HTR-8/SVneo (cell line): ENCODE data around the gene VAV2.
"Not testable (repeated sequence)": the region's sequence is repeated elsewhere in the genome, so short reads cannot be mapped to it uniquely, and the experiment has no call there.

Experiments used
- DNase-seq: peaks from one replicate; pipeline ENCODE4 v3.0.0; 2011; ENCODE audit warnings: low spot score, mixed read lengths; ENCODE audit not compliant: insufficient read length
- FAIRE-seq: peaks from 2 replicates; lab custom pipeline; 2011; peaks lifted over from hg19 to GRCh38; lab: Jason Lieb, UNC

Gene VAV2

GRCh38 chr9:133971121-133971951, 20.8 kb downstream of the VAV2 start:
- FAIRE-seq, result no peak
- DNase-seq, result no peak

DNA sequence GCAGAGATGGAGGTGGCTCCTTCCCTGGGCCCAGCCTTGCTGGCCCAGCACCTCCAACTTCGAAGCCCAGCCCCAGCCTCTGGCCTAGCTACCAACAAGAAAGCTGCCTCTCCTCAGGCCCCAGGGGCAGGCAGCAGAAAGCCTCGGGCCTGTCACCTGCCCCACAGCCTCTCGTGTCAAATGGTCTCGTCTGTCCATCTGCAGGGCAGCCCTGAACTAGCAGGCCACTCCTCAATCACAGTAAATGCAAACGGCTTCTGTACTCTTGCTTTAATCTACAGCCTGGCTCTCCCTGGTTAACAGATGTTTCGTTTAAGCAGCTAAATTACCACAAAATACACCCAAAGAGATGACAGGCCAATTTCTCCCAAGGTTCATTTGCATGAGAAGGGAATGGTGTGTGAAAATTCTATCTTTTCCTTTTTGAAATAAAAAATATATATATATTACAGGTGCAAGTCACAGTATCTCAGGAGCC, 21.5 kb downstream of the VAV2 start:
- FAIRE-seq (no peak), DNase-seq (no peak)

DNA sequence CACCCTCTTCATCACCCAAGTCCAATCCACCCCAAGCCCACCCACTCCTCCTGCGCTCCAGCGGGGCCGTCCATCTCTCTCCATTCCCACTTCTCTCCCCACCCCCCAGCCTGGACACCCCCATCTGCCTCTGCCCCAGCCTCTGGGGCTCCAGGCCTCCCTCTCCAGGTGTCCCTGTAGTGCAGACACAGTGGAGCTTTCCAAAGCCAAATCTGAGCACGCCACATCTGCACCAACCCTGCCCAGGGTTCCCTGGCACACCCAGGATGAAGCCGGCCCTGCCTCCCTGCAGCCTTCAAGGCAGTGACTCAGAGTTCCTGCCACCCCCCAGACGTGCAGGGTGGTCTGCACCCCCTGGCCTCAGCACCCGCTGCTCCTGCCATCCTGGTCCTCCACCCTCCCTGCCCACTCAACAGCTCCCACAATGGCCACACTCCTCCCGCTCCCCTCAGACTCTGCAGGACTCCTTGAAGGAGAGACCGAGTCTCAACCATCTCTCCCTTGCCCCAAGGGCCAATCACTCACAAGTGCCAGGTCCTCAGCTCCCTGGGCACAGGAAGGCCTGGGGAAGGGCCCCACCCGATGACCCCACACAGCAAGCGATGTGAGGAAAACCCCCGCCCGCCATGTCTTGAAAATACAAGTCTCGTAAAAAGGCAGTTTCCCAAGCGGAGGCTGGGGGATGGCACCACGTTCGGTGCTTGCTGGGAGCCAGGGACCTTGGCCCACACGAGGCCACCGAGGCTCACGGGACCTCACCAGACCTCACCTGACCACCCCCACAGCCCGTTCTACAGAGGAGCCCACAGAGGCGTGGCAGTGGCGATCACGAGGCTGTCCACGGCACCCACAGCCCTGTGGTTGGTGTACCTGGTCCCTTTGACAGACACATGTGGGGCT, 22.2 kb downstream of the VAV2 start:
- FAIRE-seq (no peak), DNase-seq (no peak)

DNA sequence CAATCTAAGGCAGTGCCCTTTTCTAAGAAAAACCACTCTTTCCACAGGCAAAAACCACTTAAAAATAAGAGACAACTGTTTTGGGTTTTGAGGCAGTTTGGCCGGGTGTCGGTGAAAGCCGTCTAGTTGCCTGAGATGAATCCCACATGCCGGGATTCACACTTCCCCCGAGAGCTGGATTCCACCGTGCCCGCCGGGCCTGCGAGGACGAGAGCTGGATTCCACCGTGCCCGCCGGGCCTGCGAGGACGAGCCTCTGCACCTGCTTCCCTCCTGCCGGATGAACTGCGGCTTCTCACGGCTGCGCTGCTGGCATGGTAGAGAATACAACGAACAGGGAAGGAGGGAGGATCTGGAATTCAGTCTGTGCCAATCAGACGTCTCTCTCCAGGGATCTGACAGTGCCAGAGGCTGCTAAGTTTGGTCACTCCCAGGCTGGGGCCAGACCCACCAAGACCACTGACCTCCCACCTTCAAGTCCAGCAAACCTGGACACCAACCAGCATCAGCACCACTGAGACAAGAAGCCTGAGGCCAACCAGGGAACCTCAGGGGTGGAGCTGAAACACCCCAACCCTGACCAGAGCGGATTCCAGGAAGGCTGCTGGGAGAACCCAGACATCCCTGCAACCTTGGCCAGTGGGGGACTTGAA, 23.0 kb downstream of the VAV2 start:
- no peak for DNase-seq
- FAIRE-seq, result no peak

- no peak for FAIRE-seq
- DNase-seq, result no peak
These were observed 23.7 kb downstream of the VAV2 start for GRCh38 chr9:133968428-133968827.

- FAIRE-seq, result no peak
- no peak for DNase-seq
These were observed 24.9 kb downstream of the VAV2 start for GRCh38 chr9:133967024-133967741.

DNA sequence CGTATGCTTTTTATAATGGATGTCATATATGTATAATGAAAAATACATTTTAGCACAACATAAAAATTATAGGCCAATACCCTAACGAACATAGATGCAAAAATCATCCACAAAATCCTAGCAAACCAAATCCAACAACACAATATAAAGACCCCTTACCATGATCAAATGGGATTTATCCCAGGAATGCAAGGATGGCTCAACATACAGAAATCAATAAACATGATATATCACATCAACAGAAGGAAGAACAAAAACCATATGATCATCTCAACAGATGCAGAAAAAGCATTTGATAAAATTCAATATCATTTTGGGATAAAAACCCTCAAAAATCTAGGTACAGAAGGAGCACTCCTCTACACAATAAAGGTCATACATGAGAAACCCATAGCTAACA, 27.7 kb downstream of the VAV2 start:
- no peak for DNase-seq
- FAIRE-seq, result no peak

DNA sequence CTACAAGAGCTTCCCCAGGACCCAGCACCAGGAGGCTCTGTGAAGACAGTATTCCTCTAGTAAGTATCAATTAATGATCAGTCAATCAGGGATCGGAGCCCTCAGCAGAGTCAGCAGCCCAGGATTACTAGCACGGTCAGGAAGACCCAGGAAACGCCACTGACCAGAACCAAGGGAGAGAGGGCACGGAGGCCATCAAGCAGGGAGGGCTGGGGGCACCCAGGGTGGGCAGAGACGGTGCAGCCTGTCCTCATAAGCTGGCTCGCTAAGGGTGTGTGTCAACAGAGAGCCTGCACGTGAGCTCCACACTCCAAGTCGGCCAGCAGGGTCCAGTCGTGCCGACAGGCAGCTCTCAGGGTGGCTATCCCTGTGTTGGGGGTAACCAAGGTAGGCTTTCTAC, 29.0 kb downstream of the VAV2 start:
- FAIRE-seq (no peak), DNase-seq (no peak)

GRCh38 chr9:133962341-133962740, 29.8 kb downstream of the VAV2 start:
- no peak for FAIRE-seq

GRCh38 chr9:133961226-133962165, 30.6 kb downstream of the VAV2 start:
- no peak for FAIRE-seq
- no peak for DNase-seq

More at GRCh38 chr9:133962341-133962740, 29.8 kb downstream of the VAV2 start:
- DNase-seq, result no peak

- DNase-seq (no peak), FAIRE-seq (no peak)
These were observed 31.5 kb downstream of the VAV2 start for GRCh38 chr9:133960568-133961129.

GRCh38 chr9:133959966-133960567, 32.1 kb downstream of the VAV2 start:
- FAIRE-seq, result no peak
- DNase-seq, result no peak

GRCh38 chr9:133959171-133959570, 33.0 kb downstream of the VAV2 start:
- FAIRE-seq (no peak), DNase-seq (no peak)

DNA sequence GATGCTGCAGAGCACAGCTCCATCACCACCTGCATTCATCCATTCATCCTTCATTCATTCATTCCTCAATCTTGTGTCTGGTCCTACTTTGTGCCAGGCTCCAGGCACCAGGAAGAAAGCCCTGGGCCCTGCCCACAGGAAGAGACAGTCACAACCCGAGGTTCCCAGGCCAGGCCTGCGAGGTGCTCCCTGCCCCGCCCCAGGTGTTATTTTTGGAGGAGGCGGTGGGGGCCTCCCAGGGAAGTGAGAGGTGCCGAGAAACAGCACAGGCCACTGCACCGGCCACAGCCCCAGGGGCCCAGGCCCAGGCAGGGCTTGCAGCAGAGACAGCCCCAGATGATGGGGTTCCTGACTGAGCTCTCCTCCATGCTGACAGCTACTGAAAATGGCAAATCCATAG, 33.4 kb downstream of the VAV2 start:
- DNase-seq (no peak), FAIRE-seq (no peak)

DNA sequence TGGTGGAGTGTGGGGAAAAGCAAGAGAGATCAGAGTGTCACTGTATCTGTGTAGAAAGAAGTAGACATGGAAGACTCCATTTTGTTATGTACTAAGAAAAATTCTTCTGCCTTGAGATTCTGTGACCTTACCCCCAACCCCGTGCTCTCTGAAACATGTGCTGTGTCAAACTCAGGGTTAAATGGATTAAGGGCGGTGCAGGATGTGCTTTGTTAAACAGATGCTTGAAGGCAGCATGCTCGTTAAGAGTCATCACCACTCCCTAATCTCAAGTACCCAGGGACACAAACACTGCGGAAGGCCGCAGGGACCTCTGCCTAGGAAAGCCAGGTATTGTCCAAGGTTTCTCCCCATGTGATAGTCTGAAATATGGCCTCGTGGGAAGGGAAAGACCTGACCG, 34.4 kb downstream of the VAV2 start:
- not testable (repeated sequence) for DNase-seq, FAIRE-seq

DNA sequence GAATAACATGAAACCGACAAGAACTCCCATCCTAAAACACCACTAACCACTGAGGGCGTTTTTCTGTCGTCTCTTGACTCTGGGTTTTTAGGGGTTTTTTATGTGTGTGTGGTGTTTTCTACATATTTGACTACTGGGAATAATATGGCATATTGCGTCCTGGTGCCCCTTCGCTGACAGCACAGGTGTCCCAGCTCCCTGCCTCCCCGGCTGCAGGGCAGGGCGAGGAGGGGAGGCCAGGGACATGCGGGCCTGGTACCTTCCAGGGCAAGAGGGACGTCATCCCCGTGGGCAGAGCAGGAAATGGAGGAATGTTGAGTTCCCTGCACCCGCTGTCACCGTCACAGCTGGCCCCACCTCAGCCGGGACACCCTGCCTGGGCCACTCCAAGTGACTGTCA, 34.8 kb downstream of the VAV2 start:
- FAIRE-seq, result no peak
- no peak for DNase-seq

- DNase-seq (no peak), FAIRE-seq (no peak)
These were observed 35.5 kb downstream of the VAV2 start for GRCh38 chr9:133956520-133957076.
